K562 (cell line): ENCODE results near the gene SNTG2.

Experiments used
- CCAR2 ChIP-seq: fragments of 200-400 bp; formaldehyde crosslinking; IDR thresholded peaks from 2 replicates; pipeline ENCODE4 v1.6.1; 2017; ENCODE audit warnings: mild to moderate bottlenecking, low read depth, low read length
- EP300 ChIP-seq: IDR thresholded peaks from 2 replicates; pipeline ENCODE4 v1.6.1; 2012; ENCODE audit warnings: low read length, improper control_type of control experiment
- HBP1 ChIP-seq: fragments of 450-650 bp; formaldehyde crosslinking; IDR thresholded peaks from 2 replicates; pipeline ENCODE4 v1.4.0; 2022; ENCODE audit warnings: missing genetic modification characterization
- HNRNPH1 ChIP-seq: fragments of 200-400 bp; formaldehyde crosslinking; optimal IDR thresholded peaks from 2 replicates; pipeline ENCODE3; 2017; ENCODE audit warnings: low read depth, mild to moderate bottlenecking, low read length, moderate library complexity
- POLR2A ChIP-seq: fragments of 450-650 bp; conservative IDR thresholded peaks from 2 replicates; pipeline ENCODE4 v1.6.1; 2016
- SMC3 ChIP-seq: conservative IDR thresholded peaks from 2 replicates; pipeline ENCODE4 v1.6.1; 2011; ENCODE audit warnings: low read depth, low read length, improper control_type of control experiment; ENCODE audit not compliant: insufficient read depth
- SOX6 ChIP-seq: fragments of 450-650 bp; IDR thresholded peaks from 2 replicates; pipeline ENCODE4 v1.6.1; 2014; ENCODE audit warnings: mild to moderate bottlenecking
- TAF1 ChIP-seq: IDR thresholded peaks from 2 replicates; pipeline ENCODE4 v1.6.1; 2011; ENCODE audit warnings: mild to moderate bottlenecking, low read length, moderate library complexity; ENCODE audit not compliant: insufficient read depth, control insufficient read depth, severe bottlenecking; ENCODE audit errors: extremely low read depth
- ZNF232 ChIP-seq: sonication (generic); formaldehyde crosslinking; IDR thresholded peaks from 2 replicates; pipeline ENCODE4 v1.8.0; 2022; ENCODE audit warnings: mild to moderate bottlenecking, missing genetic modification reagents
- ZNF354B ChIP-seq: fragments of 250-450 bp; sonication (Bioruptor Pico); IDR thresholded peaks from 2 replicates; pipeline ENCODE4 v1.4.0; 2020
- ZNF586 ChIP-seq: fragments of 450-650 bp; formaldehyde crosslinking; conservative IDR thresholded peaks from 2 replicates; pipeline ENCODE4 v1.4.0; 2020; ENCODE audit warnings: mild to moderate bottlenecking, moderate library complexity
- ZNF75A ChIP-seq: fragments of 450-650 bp; formaldehyde crosslinking; IDR thresholded peaks from 2 replicates; pipeline ENCODE4 v1.4.0; 2020; ENCODE audit warnings: mild to moderate bottlenecking

DNA sequence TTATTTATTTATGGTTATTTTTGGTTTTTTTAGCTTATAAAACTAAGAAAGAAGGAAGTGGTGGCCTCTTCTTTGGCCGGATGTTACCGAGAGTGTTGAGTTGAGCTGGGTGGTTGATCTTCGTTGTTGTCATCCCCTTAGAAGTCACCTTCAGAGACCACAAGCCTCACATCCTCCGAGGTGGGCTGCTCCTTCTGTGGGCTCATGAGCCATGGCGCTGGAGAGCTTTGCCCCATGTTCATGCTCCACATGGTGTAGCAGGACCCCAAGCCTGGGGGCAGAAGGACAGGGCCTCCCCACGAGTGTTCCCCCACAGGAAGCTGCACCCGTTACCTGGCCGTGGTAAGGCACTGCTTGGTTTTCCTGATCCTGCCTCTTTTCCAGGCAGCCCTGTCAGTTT is 23.4 kb downstream of the SNTG2 start:
- TF ChIP-seq ZNF354B (CRISPR knock-in tag) (no peak), POLR2A (no peak), CCAR2 (no peak), ZNF586 (CRISPR knock-in tag) (no peak), HBP1 (CRISPR knock-in tag) (no peak), TAF1 (no peak), HNRNPH1 (no peak), ZNF75A (no peak), SMC3 (no peak), SOX6 (no peak), EP300 (no peak), ZNF232 (CRISPR knock-in tag) (no peak)
